Adipocyte (in vitro differentiated cells): ENCODE data around the gene RANBP10.
"Not testable (repeated sequence)": the region's sequence is repeated elsewhere in the genome, so short reads cannot be mapped to it uniquely, and the experiment has no call there.

ENCODE experiments used
- DNase-seq: peaks from one replicate; pipeline ENCODE4 v3.0.0-alpha.2; 2015; ENCODE audit warnings: low read depth
- H3K27me3 ChIP-seq: replicated peaks from 2 replicates; pipeline ENCODE4 v1.7.0; 2013; ENCODE audit warnings: mild to moderate bottlenecking, low read length, moderate library complexity; ENCODE audit not compliant: control insufficient read depth, insufficient read depth
- H3K36me3 ChIP-seq: 2 replicates; pipeline ENCODE4 v1.7.0; 2013; ENCODE audit warnings: low read length, mild to moderate bottlenecking, moderate library complexity; ENCODE audit not compliant: control insufficient read depth, insufficient read depth, severe bottlenecking
- H3K4me1 ChIP-seq: 2 replicates; pipeline ENCODE4 v1.7.0; 2013; ENCODE audit warnings: mild to moderate bottlenecking, low read length, moderate library complexity; ENCODE audit not compliant: control insufficient read depth, insufficient read depth
- H3K4me3 ChIP-seq: 2 replicates; pipeline ENCODE4 v1.7.0; 2013; ENCODE audit warnings: mild to moderate bottlenecking, low read length, moderate library complexity
- H3K9ac ChIP-seq: 2 replicates; pipeline ENCODE4 v1.7.0; 2013; ENCODE audit warnings: mild to moderate bottlenecking, low read length, moderate library complexity
- H3K9me3 ChIP-seq: 2 replicates; pipeline ENCODE4 v1.7.0; 2013; ENCODE audit warnings: mild to moderate bottlenecking, low read length, moderate library complexity; ENCODE audit not compliant: control insufficient read depth

Gene RANBP10

GRCh38 chr16:67704110-67704509 lies 102.2 kb downstream of the RANBP10 start:
- H3K36me3 ChIP-seq, result no peaks in the 10 kb centered on the region
- H3K4me3 ChIP-seq, result no peak overlapping the region
- DNase-seq, result no peak
- no peak overlapping the region for H3K9ac ChIP-seq
- H3K4me1 ChIP-seq, result peaks cover 13% of the 10 kb centered on the region
- no peaks in the 10 kb centered on the region for H3K9me3 ChIP-seq
- H3K27me3 ChIP-seq, result no peaks in the 10 kb centered on the region

- H3K4me1 ChIP-seq, result peaks cover 8% of the 10 kb centered on the region
- H3K9me3 ChIP-seq, result no peaks in the 10 kb centered on the region
- DNase-seq, result no peak
- no peak overlapping the region for H3K9ac ChIP-seq
- H3K27me3 ChIP-seq, result no peaks in the 10 kb centered on the region
- H3K4me3 ChIP-seq, result no peak overlapping the region
- no peaks in the 10 kb centered on the region for H3K36me3 ChIP-seq
These were observed 102.7 kb downstream of the RANBP10 start for GRCh38 chr16:67703626-67704025.

GRCh38 chr16:67702130-67702529 lies 104.2 kb downstream of the RANBP10 start:
- Histone ChIP-seq H3K27me3 (no peaks in the 10 kb centered on the region), H3K4me3 (no peak overlapping the region), H3K9ac (no peak overlapping the region), H3K9me3 (no peaks in the 10 kb centered on the region), H3K4me1 (no peaks in the 10 kb centered on the region), H3K36me3 (no peaks in the 10 kb centered on the region)
- no peak for DNase-seq

- no peak for DNase-seq
These were observed 104.9 kb downstream of the RANBP10 start for GRCh38 chr16:67701420-67701819.

GRCh38 chr16:67699265-67699664 lies 107.1 kb downstream of the RANBP10 start:
- Histone ChIP-seq H3K9ac (no peak overlapping the region), H3K4me1 (no peaks in the 10 kb centered on the region), H3K27me3 (no peaks in the 10 kb centered on the region), H3K4me3 (no peak overlapping the region), H3K9me3 (no peaks in the 10 kb centered on the region), H3K36me3 (no peaks in the 10 kb centered on the region)
- DNase-seq, result no peak

More at GRCh38 chr16:67701420-67701819, 104.9 kb downstream of the RANBP10 start:
- Histone ChIP-seq H3K36me3 (no peaks in the 10 kb centered on the region), H3K4me1 (no peaks in the 10 kb centered on the region), H3K9ac (no peak overlapping the region), H3K4me3 (no peak overlapping the region), H3K27me3 (no peaks in the 10 kb centered on the region), H3K9me3 (no peaks in the 10 kb centered on the region)

GRCh38 chr16:67697422-67698185 lies 108.8 kb downstream of the RANBP10 start:
- H3K9ac ChIP-seq, result no peak overlapping the region
- H3K9me3 ChIP-seq, result no peaks in the 10 kb centered on the region
- peaks cover 11% of the 10 kb centered on the region for H3K4me1 ChIP-seq
- no peak for DNase-seq
- no peaks in the 10 kb centered on the region for H3K27me3 ChIP-seq
- no peak overlapping the region for H3K4me3 ChIP-seq
- no peaks in the 10 kb centered on the region for H3K36me3 ChIP-seq

- Histone ChIP-seq H3K4me1 (peaks cover 11% of the 10 kb centered on the region), H3K36me3 (no peaks in the 10 kb centered on the region), H3K27me3 (no peaks in the 10 kb centered on the region), H3K4me3 (no peak overlapping the region), H3K9me3 (no peaks in the 10 kb centered on the region), H3K9ac (no peak overlapping the region)
- no peak for DNase-seq
These were observed 111.7 kb downstream of the RANBP10 start for GRCh38 chr16:67694611-67695010.

GRCh38 chr16:67693517-67694285 lies 112.7 kb downstream of the RANBP10 start:
- H3K9ac ChIP-seq, H3K36me3 ChIP-seq, H3K9me3 ChIP-seq, DNase-seq, H3K27me3 ChIP-seq, H3K4me3 ChIP-seq: not testable (repeated sequence)
- H3K4me1 ChIP-seq, result peaks cover 11% of the 10 kb centered on the region

- H3K4me1 ChIP-seq, result no peaks in the 10 kb centered on the region
- H3K27me3 ChIP-seq, result no peaks in the 10 kb centered on the region
- H3K9ac ChIP-seq, result no peak overlapping the region
- H3K36me3 ChIP-seq, result peaks cover 15% of the 10 kb centered on the region
- no peak overlapping the region for H3K4me3 ChIP-seq
- DNase-seq, result no peak
- H3K9me3 ChIP-seq, result no peaks in the 10 kb centered on the region
These were observed 120.8 kb downstream of the RANBP10 start for GRCh38 chr16:67685388-67686112.

- Histone ChIP-seq H3K4me1 (peaks cover 3% of the 10 kb centered on the region), H3K9me3 (no peaks in the 10 kb centered on the region), H3K27me3 (no peaks in the 10 kb centered on the region), H3K9ac (no peak overlapping the region), H3K36me3 (peaks cover 15% of the 10 kb centered on the region), H3K4me3 (no peak overlapping the region)
- no peak for DNase-seq
These were observed 122.6 kb downstream of the RANBP10 start for GRCh38 chr16:67683767-67684166.
